Stimulated activated CD8-positive, alpha-beta memory T cell treated with anti-CD3 and anti-CD28 coated beads, Interleukin-12 subunit alpha, Interleukin-12 subunit beta, amount 100 ng/mL, for 24 hours (primary cell): Measurements from ENCODE around the gene SLC16A8.

Source experiments
- DNase-seq: peaks from one replicate; pipeline ENCODE4 v3.0.0-alpha.2; 2020; ENCODE audit errors: extremely low read depth

Gene SLC16A8

DNA sequence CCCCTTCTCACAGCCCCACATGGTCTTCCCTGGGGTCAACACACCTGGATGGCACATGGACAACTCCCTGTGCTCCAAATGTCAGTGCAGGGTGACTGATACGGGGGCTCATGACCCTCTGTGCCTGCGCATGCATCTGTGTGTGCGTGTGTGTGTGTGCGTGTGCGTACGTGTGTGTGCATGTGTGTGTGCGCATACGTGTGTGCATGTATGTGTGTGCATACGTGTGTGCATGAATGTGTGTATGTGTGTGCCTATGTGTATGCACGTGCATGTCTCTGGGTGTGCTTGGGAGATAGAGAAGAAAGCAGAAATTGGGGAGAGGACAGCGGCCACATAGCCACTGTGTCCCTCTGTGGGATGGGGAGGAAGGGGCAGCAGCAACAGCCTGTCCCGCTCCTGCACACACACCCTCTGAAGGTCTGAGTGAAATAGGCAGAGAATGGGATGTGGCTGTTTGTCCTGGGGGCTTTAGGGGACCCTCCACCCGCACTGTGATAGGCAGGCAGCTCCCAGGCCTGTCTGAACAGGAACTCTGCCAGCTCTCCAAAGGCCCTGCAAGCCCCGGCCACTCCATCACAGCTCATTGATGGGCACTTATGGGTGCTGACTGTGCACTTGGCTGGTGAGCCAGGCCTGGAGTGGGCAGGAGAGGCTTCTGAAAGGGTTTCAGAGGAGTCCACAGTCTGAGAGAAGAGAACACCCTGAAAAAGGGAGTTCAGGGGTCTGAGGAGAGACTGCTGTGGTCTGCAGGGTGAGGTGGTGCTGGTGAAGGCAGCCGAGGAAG lies 55.4 kb downstream of the SLC16A8 start:
- DNase-seq = no peak
